Neuron (in vitro differentiated cells): ENCODE results near the gene TLR8.
"Not testable (repeated sequence)": the region's sequence is repeated elsewhere in the genome, so short reads cannot be mapped to it uniquely, and the experiment has no call there.

Source experiments
- H2AFZ ChIP-seq: one replicate; pipeline ENCODE4 v1.6.1; 2013; ENCODE audit warnings: low read depth, mild to moderate bottlenecking, inconsistent platforms, low read length, moderate library complexity
- H3K27me3 ChIP-seq: one replicate; pipeline ENCODE4 v1.6.1; 2013; ENCODE audit warnings: low read length; ENCODE audit not compliant: insufficient read depth
- H3K36me3 ChIP-seq: one replicate; pipeline ENCODE4 v1.6.1; 2013; ENCODE audit warnings: low read length; ENCODE audit not compliant: insufficient read depth
- H3K4me1 ChIP-seq: one replicate; pipeline ENCODE4 v1.6.1; 2013; ENCODE audit warnings: low read length; ENCODE audit not compliant: insufficient read depth
- H3K4me3 ChIP-seq: 2 replicates; pipeline ENCODE4 v1.5.1; 2013; ENCODE audit warnings: mild to moderate bottlenecking, low read length, moderate library complexity
- H3K9me3 ChIP-seq: one replicate; pipeline ENCODE4 v1.6.1; 2013; ENCODE audit warnings: low read length

Gene TLR8

GRCh38 chrX:12936947-12937346, 30.5 kb downstream of the TLR8 start:
- no peak overlapping the region for H3K4me3 ChIP-seq
- H3K27me3 ChIP-seq, result peaks cover 2% of the 10 kb centered on the region
- no peaks in the 10 kb centered on the region for H3K4me1 ChIP-seq
- H2AFZ ChIP-seq, result no peak overlapping the region
- peaks cover 2% of the 10 kb centered on the region for H3K9me3 ChIP-seq
- no peaks in the 10 kb centered on the region for H3K36me3 ChIP-seq

DNA sequence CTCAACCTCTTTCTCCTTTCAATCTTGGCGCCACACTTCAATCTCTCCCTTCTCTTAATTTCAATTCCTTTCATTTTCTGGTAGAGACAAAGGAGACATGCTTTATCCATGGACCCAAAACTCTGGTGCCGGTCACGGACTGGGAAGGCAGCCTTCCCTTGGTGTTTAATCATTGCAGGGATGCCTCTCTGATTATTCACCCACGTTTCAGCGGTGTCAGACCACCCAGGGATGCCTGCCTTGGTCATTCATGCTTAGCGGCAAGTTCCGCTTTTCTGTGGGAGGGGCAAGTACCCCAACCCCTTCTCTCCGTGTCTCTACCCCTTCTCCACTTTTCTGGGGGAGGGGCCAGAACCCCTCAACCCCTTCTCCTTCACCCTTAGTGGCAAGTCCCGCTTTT, 34.1 kb downstream of the TLR8 start:
- not testable (repeated sequence) for H3K9me3 ChIP-seq, H3K4me1 ChIP-seq, H2AFZ ChIP-seq, H3K4me3 ChIP-seq, H3K27me3 ChIP-seq, H3K36me3 ChIP-seq

DNA sequence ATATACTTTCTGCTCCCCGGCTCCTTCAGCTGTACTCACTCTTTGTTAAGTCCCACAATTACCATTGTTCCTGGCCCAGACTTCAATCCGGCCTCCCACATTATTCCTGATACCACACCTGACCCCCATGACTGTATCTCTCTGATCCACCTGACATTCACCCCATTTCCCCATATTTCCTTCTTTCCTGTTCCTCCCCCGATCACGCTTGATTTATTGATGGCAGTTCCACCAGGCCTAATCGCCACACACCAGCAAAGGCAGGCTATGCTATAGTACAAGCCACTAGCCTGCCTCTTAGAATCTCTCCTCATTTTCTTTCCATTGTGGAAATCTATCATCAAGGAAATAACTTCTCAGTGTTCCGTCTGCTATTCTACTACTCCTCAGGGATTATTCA, 37.2 kb downstream of the TLR8 start:
- not testable (repeated sequence) for H3K4me1 ChIP-seq, H3K27me3 ChIP-seq, H3K4me3 ChIP-seq, H2AFZ ChIP-seq, H3K9me3 ChIP-seq, H3K36me3 ChIP-seq

DNA sequence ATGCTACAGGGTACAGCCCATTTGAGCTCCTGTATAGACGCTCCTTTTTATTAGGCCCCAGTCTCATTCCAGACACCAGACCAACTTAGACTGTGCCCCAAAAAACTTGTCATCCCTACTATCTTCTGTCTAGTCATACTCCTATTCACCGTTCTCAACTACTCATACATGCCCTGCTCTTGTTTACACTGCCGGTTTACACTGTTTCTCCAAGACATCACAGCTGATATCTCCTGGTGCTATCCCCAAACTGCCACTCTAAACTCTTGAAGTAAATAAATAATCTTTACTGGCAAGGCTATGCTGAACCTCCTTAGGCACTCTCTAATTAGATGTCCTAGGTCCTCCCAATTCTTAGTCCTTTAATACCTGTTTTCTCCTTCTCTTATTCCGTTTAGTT, 38.0 kb downstream of the TLR8 start:
- H3K9me3 ChIP-seq, H3K4me3 ChIP-seq, H3K36me3 ChIP-seq, H3K4me1 ChIP-seq, H3K27me3 ChIP-seq, H2AFZ ChIP-seq: not testable (repeated sequence)

DNA sequence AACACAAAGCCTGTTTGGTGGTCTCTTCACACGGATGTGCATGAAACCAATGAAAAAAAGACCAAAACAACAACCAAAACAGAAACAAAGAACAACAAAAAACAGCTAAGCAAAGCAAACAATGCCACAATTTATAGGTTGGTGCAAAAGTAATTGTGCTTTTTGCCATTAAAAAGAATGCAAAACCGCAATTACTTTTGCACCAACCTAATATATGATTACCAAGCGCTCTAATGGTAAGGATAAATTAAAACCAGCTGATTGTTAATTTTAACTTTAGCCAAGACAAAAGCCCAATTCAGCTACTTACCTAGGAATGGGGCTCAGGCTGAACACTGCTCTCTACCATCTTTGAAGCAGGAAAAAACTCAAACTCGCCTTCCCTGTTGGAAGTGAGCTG, 39.1 kb downstream of the TLR8 start:
- Histone ChIP-seq H3K4me3 (no peak overlapping the region), H3K36me3 (no peaks in the 10 kb centered on the region), H3K27me3 (no peaks in the 10 kb centered on the region), H2AFZ (no peak overlapping the region), H3K4me1 (peaks cover 8% of the 10 kb centered on the region), H3K9me3 (no peaks in the 10 kb centered on the region)

GRCh38 chrX:12946406-12946805, 40.0 kb downstream of the TLR8 start:
- Histone ChIP-seq H3K27me3 (no peaks in the 10 kb centered on the region), H3K4me1 (peaks cover 8% of the 10 kb centered on the region), H2AFZ (no peak overlapping the region), H3K9me3 (no peaks in the 10 kb centered on the region), H3K4me3 (no peak overlapping the region), H3K36me3 (no peaks in the 10 kb centered on the region)

- no peaks in the 10 kb centered on the region for H3K36me3 ChIP-seq
- H2AFZ ChIP-seq, result no peak overlapping the region
Measured at GRCh38 chrX:12946838-12947544, 40.6 kb downstream of the TLR8 start.

DNA sequence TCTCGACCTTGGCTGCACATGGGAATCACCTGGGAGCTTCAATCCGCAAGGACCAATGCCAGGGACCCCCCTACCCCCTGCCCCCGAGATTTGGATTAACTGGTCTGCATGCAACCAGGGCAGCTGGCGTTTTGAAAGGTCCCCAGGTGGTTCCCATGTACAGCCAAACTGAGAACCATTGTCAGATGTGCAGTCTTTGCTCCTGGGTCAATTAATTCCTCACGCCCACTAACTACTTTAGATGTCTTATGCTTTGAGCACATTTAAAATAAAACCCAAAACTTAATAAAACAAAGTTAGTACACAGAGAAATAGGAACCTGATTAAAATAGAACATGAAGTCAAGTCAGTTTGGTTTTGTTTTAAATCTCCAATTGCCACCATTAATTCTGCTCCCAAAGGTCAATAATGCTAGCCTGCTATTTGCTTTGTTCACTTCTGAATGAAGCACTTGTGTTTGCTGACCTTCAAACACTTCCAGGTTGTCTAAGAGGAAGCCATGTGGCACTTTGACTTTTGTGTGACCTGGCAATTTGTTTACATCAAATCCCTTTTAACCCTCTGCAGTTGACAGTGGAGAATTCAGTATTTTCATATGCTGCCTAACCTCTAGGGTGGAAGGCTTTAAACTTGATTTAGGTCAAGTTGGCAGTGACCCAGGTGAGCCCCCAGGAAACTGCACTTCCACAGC, 41.3 kb downstream of the TLR8 start:
- Histone ChIP-seq H2AFZ (no peak overlapping the region), H3K36me3 (no peaks in the 10 kb centered on the region), H3K4me1 (peaks cover 8% of the 10 kb centered on the region), H3K9me3 (no peaks in the 10 kb centered on the region), H3K4me3 (no peak overlapping the region), H3K27me3 (no peaks in the 10 kb centered on the region)

More at GRCh38 chrX:12946838-12947544, 40.6 kb downstream of the TLR8 start:
- H3K9me3 ChIP-seq, result no peaks in the 10 kb centered on the region
- no peaks in the 10 kb centered on the region for H3K27me3 ChIP-seq
- peaks cover 8% of the 10 kb centered on the region for H3K4me1 ChIP-seq
- no peak overlapping the region for H3K4me3 ChIP-seq

DNA sequence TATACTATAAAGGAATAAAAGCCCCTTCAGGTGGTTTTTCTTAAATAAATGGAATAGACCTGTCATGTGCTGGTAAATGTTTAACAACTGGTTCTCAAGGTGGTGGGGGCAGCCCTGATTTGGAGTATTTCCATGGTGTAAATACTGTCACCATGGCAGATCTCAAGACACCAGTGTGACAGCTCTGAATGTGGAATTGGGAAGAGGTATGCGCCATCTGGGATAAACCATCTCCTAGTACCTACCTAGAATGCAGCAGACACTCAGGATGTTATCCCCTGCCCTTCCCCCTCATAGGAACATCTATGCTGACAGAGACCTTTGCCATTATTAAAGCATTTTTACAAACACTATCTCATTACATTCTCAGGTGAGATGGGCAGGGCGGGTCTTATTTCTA, 42.1 kb downstream of the TLR8 start:
- H3K27me3 ChIP-seq, result no peaks in the 10 kb centered on the region
- no peaks in the 10 kb centered on the region for H3K36me3 ChIP-seq
- H3K4me1 ChIP-seq, result peaks cover 8% of the 10 kb centered on the region
- H3K4me3 ChIP-seq, result no peak overlapping the region
- H3K9me3 ChIP-seq, result no peaks in the 10 kb centered on the region
- H2AFZ ChIP-seq, result no peak overlapping the region

- H3K4me1 ChIP-seq, result peaks cover 8% of the 10 kb centered on the region
- no peaks in the 10 kb centered on the region for H3K36me3 ChIP-seq
- no peak overlapping the region for H2AFZ ChIP-seq
- no peaks in the 10 kb centered on the region for H3K9me3 ChIP-seq
- H3K4me3 ChIP-seq, result no peak overlapping the region
- no peaks in the 10 kb centered on the region for H3K27me3 ChIP-seq
Measured at GRCh38 chrX:12949205-12949926, 42.9 kb downstream of the TLR8 start.

GRCh38 chrX:12949927-12950656, 43.7 kb downstream of the TLR8 start:
- Histone ChIP-seq H3K27me3 (no peaks in the 10 kb centered on the region), H2AFZ (no peak overlapping the region), H3K4me3 (no peak overlapping the region), H3K4me1 (peaks cover 8% of the 10 kb centered on the region), H3K9me3 (no peaks in the 10 kb centered on the region), H3K36me3 (no peaks in the 10 kb centered on the region)

- H3K36me3 ChIP-seq, result no peaks in the 10 kb centered on the region
- no peaks in the 10 kb centered on the region for H3K9me3 ChIP-seq
- H3K4me3 ChIP-seq, result no peak overlapping the region
- H2AFZ ChIP-seq, result no peak overlapping the region
- H3K4me1 ChIP-seq, result peaks cover 8% of the 10 kb centered on the region
- no peaks in the 10 kb centered on the region for H3K27me3 ChIP-seq
Measured at GRCh38 chrX:12950851-12951594, 44.6 kb downstream of the TLR8 start.
